ENCODE results near the gene UCK1. TPM values are rescaled to one million over a fixed set of nuclear protein-coding genes. Genes with fewer than 3 reads are reported as not detected.

The UCK1 gene
- total and polyA plus RNA-seq, 2 of the 13 experiments (the other 11 are each of a cell fraction or from before 2014, with no cell fraction given), result 11.0 to 24.1 TPM

DNA sequence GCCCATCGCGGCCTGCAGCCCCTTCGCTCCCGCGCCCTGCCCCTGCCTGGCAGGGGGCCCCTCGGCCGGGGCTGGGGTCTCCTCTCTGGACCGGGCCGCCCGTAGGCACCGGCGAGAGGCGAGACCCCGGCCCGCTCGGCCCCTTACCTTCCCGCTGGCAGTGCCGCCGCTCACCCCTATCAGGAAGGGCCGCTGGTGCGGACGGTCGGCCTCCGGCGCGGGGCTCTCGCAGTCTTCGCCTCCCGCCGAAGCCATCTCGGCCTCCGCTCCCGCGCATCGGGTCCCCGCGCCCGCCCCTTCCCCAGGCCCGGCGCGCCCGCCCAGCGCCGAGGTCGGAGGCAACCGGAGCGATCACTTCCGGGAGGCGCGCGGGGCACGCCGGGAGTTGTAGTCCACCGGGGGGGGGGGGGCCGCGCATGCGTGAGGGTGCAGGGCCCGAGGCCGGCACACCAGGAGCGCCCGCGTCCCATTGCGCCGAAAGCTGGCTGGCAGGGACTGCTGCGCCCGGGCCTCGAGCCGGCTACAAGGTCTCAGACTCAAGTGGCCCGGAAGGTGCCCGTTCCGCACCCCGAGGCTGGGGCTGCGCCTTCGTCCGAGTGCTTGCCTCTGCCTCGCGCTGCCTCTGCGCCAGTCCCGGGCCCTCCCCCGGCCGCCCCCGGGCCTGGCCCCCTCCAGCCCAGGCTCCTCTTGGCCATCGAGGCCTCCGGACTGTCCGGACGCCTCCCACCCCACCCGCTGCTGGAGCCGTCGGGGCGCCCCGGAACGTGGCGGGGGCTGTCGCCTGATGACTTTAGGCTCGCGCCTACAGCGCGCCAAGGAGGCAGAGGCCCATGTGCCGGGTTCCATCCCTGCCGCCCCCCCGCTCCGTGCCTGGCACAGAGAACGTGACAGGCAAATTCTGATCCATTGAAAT lies at the start of gene UCK1 (continued):
- TF ChIP-seq, protein P1, sequence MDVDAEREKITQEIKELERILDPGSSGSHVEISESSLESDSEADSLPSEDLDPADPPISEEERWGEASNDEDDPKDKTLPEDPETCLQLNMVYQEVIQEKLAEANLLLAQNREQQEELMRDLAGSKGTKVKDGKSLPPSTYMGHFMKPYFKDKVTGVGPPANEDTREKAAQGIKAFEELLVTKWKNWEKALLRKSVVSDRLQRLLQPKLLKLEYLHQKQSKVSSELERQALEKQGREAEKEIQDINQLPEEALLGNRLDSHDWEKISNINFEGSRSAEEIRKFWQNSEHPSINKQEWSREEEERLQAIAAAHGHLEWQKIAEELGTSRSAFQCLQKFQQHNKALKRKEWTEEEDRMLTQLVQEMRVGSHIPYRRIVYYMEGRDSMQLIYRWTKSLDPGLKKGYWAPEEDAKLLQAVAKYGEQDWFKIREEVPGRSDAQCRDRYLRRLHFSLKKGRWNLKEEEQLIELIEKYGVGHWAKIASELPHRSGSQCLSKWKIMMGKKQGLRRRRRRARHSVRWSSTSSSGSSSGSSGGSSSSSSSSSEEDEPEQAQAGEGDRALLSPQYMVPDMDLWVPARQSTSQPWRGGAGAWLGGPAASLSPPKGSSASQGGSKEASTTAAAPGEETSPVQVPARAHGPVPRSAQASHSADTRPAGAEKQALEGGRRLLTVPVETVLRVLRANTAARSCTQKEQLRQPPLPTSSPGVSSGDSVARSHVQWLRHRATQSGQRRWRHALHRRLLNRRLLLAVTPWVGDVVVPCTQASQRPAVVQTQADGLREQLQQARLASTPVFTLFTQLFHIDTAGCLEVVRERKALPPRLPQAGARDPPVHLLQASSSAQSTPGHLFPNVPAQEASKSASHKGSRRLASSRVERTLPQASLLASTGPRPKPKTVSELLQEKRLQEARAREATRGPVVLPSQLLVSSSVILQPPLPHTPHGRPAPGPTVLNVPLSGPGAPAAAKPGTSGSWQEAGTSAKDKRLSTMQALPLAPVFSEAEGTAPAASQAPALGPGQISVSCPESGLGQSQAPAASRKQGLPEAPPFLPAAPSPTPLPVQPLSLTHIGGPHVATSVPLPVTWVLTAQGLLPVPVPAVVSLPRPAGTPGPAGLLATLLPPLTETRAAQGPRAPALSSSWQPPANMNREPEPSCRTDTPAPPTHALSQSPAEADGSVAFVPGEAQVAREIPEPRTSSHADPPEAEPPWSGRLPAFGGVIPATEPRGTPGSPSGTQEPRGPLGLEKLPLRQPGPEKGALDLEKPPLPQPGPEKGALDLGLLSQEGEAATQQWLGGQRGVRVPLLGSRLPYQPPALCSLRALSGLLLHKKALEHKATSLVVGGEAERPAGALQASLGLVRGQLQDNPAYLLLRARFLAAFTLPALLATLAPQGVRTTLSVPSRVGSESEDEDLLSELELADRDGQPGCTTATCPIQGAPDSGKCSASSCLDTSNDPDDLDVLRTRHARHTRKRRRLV (CRISPR knock-in tag; IDR thresholded peaks at IDR 0.05), result no peak
- TF ChIP-seq ZNF430 (CRISPR knock-in tag; IDR thresholded peaks at IDR 0.05) (no peak), KLF12 (CRISPR knock-in tag; IDR thresholded peaks at IDR 0.05; ENCODE audit: borderline replicate concordance) (peak; percentile 10; the same call in 1 of the 2 replicates), ZNF30 (CRISPR knock-in tag; IDR thresholded peaks at IDR 0.05) (no peak), ZNF382 (CRISPR knock-in tag; IDR thresholded peaks at IDR 0.05; ENCODE audit: borderline replicate concordance) (no peak), ZNF749 (CRISPR knock-in tag; IDR thresholded peaks at IDR 0.05; ENCODE audit: borderline replicate concordance) (no peak), ZNF562 (CRISPR knock-in tag; IDR thresholded peaks at IDR 0.05; ENCODE audit: borderline replicate concordance) (no peak), SMARCC2 (IDR thresholded peaks at IDR 0.05) (no peak), NFE2L2 (IDR thresholded peaks at IDR 0.05; ENCODE audit: low read length) (no peak), NFE2L1 (CRISPR knock-in tag; IDR thresholded peaks at IDR 0.05; ENCODE audit: borderline replicate concordance) (no peak), XRCC5 (optimal IDR thresholded peaks at IDR 0.05; ENCODE audit: low read length) (no peak), CAMTA2 (CRISPR knock-in tag; IDR thresholded peaks at IDR 0.05; ENCODE audit: borderline replicate concordance) (no peak), ZNF224 (CRISPR knock-in tag; IDR thresholded peaks at IDR 0.05) (0 out of 2 replicates have a peak, but pooled peaks have one; percentile 7), ATM (IDR thresholded peaks at IDR 0.05; ENCODE audit: borderline replicate concordance) (no peak), ZNF709 (CRISPR knock-in tag; IDR thresholded peaks at IDR 0.05) (no peak)
- TF ChIP-seq, protein P2, sequence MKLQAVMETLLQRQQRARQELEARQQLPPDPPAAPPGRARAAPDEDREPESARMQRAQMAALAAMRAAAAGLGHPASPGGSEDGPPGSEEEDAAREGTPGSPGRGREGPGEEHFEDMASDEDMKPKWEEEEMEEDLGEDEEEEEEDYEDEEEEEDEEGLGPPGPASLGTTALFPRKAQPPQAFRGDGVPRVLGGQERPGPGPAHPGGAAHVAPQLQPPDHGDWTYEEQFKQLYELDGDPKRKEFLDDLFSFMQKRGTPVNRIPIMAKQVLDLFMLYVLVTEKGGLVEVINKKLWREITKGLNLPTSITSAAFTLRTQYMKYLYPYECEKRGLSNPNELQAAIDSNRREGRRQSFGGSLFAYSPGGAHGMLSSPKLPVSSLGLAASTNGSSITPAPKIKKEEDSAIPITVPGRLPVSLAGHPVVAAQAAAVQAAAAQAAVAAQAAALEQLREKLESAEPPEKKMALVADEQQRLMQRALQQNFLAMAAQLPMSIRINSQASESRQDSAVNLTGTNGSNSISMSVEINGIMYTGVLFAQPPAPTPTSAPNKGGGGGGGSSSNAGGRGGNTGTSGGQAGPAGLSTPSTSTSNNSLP (IDR thresholded peaks at IDR 0.05; ENCODE audit: low read depth, low read length), result no peak
- TF ChIP-seq, protein P3, sequence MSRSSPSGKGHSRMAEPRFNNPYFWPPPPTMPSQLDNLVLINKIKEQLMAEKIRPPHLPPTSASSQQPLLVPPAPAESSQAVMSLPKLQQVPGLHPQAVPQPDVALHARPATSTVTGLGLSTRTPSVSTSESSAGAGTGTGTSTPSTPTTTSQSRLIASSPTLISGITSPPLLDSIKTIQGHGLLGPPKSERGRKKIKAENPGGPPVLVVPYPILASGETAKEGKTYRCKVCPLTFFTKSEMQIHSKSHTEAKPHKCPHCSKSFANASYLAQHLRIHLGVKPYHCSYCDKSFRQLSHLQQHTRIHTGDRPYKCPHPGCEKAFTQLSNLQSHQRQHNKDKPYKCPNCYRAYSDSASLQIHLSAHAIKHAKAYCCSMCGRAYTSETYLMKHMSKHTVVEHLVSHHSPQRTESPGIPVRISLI (CRISPR knock-in tag; IDR thresholded peaks at IDR 0.05; ENCODE audit: borderline replicate concordance), result no peak
- TF ChIP-seq, protein P4, sequence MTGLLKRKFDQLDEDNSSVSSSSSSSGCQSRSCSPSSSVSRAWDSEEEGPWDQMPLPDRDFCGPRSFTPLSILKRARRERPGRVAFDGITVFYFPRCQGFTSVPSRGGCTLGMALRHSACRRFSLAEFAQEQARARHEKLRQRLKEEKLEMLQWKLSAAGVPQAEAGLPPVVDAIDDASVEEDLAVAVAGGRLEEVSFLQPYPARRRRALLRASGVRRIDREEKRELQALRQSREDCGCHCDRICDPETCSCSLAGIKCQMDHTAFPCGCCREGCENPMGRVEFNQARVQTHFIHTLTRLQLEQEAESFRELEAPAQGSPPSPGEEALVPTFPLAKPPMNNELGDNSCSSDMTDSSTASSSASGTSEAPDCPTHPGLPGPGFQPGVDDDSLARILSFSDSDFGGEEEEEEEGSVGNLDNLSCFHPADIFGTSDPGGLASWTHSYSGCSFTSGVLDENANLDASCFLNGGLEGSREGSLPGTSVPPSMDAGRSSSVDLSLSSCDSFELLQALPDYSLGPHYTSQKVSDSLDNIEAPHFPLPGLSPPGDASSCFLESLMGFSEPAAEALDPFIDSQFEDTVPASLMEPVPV (CRISPR knock-in tag; IDR thresholded peaks at IDR 0.05), result no peak

Data from HepG2 (cell line).